HG03460 (cell line): ENCODE data around the gene FARP2.
"Not testable (repeated sequence)": the region's sequence is repeated elsewhere in the genome, so short reads cannot be mapped to it uniquely, and the experiment has no call there.

Experiments
- ATAC-seq: cut with Tn5 transposase; IDR thresholded peaks from one replicate; pipeline ENCODE4 v1.9.1; 2021; ENCODE audit not compliant: unreplicated experiment

FARP2 gene

GRCh38 chr2:241445426-241445825, 89.3 kb downstream of the FARP2 start:
- no peak for ATAC-seq

- not testable (repeated sequence) for ATAC-seq
Observed at GRCh38 chr2:241450092-241450491, 94.0 kb downstream of the FARP2 start.

- no peak for ATAC-seq
Observed at GRCh38 chr2:241451840-241452506, 95.9 kb downstream of the FARP2 start.

- not testable (repeated sequence) for ATAC-seq
Observed at GRCh38 chr2:241453919-241454318, 97.8 kb downstream of the FARP2 start.

GRCh38 chr2:241454837-241455485, 98.9 kb downstream of the FARP2 start:
- no peak for ATAC-seq

- no peak for ATAC-seq
Observed at GRCh38 chr2:241456546-241456945, 100.5 kb downstream of the FARP2 start.

GRCh38 chr2:241458687-241459086, 102.6 kb downstream of the FARP2 start:
- ATAC-seq, result no peak

- ATAC-seq, result no peak
Observed at GRCh38 chr2:241459520-241459919, 103.4 kb downstream of the FARP2 start.

- no peak for ATAC-seq
Observed at GRCh38 chr2:241460631-241461030, 104.5 kb downstream of the FARP2 start.

- ATAC-seq, result no peak
Observed at GRCh38 chr2:241461693-241462677, 105.9 kb downstream of the FARP2 start.

- no peak for ATAC-seq
Observed at GRCh38 chr2:241463276-241464135, 107.4 kb downstream of the FARP2 start.

GRCh38 chr2:241465543-241465942, 109.5 kb downstream of the FARP2 start:
- ATAC-seq, result no peak

- no peak for ATAC-seq
Observed at GRCh38 chr2:241466230-241466629, 110.1 kb downstream of the FARP2 start.

GRCh38 chr2:241467777-241468475, 111.8 kb downstream of the FARP2 start:
- ATAC-seq, result no peak

GRCh38 chr2:241468476-241468781, 112.3 kb downstream of the FARP2 start:
- no peak for ATAC-seq

GRCh38 chr2:241469746-241470145, 113.7 kb downstream of the FARP2 start:
- ATAC-seq, result no peak

GRCh38 chr2:241473399-241473798, 117.3 kb downstream of the FARP2 start:
- no peak for ATAC-seq

- no peak for ATAC-seq
Observed at GRCh38 chr2:241475267-241475666, 119.2 kb downstream of the FARP2 start.

GRCh38 chr2:241478166-241478565, 122.1 kb downstream of the FARP2 start:
- no peak for ATAC-seq
